Measurements from ENCODE around the gene CBR3. TPM values are rescaled to one million over a fixed set of nuclear protein-coding genes. Genes with fewer than 3 reads are reported as not detected.

The CBR3 gene
- total RNA-seq, 1 donor from 2014 or later: 1.0 TPM

DNA sequence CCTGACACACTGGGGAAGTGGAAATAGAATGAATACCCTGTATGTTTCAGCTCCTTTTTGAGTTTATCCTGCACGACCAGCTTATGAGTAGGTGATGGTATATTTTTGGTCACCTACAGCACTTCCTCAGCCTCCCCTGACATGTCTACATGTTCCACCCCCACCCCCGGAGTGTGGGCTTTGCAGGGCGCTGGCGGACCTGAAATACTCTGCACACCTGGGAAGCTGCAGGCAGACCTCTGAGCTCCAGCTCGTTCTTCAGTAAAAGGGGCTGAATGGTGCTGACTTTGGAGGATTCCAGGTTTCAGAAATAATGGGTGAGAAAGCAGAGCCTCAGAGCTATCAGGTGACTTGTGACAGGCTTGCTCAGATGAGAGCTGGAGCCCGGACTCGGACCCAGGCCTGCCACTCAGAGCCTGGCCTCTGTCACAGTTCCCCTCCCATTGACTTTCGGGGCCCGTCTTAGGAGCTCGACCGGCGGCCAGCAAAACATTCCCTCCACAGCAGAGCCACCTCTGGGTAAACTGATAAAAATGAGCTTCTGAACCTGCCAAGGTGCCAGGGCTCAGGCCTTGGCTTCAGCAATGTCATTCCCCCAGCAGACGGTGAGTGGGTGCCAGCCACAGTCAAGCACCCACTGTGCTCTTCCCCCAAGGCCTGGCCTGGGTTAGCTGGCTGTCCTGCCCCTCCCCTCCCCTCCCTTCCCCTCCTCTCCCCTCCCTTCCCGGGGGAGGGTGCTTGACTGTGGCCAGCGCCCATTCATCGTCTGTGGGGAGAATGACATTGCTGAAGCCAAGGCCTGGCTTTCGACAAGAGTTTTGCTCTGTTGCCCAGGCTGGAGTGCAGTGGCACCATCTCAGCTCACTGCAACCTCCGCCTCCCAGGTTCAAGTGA, 51.9 kb downstream of the CBR3 start:
- Mint-ChIP-seq H3K4me3 (peak overlapping the region; percentile 1), H3K27ac (no peak overlapping the region), H3K36me3 (peaks cover 4% of the 10 kb centered on the region), H3K27me3 (no peaks in the 10 kb centered on the region), H3K9me3 (no peaks in the 10 kb centered on the region), H3K4me1 (ENCODE audit: unreplicated experiment) (peaks cover 22% of the 10 kb centered on the region)
- TF ChIP-seq, protein P1, sequence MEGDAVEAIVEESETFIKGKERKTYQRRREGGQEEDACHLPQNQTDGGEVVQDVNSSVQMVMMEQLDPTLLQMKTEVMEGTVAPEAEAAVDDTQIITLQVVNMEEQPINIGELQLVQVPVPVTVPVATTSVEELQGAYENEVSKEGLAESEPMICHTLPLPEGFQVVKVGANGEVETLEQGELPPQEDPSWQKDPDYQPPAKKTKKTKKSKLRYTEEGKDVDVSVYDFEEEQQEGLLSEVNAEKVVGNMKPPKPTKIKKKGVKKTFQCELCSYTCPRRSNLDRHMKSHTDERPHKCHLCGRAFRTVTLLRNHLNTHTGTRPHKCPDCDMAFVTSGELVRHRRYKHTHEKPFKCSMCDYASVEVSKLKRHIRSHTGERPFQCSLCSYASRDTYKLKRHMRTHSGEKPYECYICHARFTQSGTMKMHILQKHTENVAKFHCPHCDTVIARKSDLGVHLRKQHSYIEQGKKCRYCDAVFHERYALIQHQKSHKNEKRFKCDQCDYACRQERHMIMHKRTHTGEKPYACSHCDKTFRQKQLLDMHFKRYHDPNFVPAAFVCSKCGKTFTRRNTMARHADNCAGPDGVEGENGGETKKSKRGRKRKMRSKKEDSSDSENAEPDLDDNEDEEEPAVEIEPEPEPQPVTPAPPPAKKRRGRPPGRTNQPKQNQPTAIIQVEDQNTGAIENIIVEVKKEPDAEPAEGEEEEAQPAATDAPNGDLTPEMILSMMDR (conservative IDR thresholded peaks at IDR 0.05): no peak
- DNase-seq (ENCODE audit: extremely low spot score, unreplicated experiment): no peak

DNA sequence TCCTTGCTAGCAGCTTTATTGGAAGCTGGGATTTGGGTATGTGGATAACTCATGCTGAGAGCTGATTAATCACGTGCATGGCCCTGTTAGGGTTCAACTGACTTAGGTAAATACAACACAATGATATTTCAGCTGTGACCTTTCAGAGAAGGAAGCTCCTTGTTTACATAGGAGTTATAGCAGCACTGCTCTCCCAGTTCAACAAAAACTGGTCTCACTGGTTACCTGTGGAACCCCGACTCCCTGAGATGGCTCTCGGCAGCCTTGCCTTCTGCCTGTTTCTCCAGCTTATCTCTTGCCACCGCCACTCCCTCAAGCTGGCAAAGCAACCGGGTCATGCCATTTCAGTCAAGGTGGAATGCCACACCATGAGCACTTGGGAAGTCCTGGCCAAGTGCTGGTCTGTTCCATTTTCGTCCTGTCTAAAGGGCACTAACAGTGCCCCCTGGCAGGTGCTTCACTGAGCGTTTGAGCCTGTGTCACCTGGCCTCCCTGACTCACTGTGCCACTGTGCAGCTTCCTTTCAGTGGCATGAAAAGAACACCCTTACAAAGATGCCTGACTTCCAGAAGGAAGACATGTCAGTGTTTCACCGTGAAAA, 53.3 kb downstream of the CBR3 start:
- DNase-seq (ENCODE audit: extremely low spot score, unreplicated experiment): no peak
- Mint-ChIP-seq H3K4me3 (peak overlapping the region; percentile 67), H3K36me3 (peaks cover 4% of the 10 kb centered on the region), H3K9me3 (no peaks in the 10 kb centered on the region), H3K27ac (peak overlapping the region; percentile 66), H3K27me3 (no peaks in the 10 kb centered on the region), H3K4me1 (ENCODE audit: unreplicated experiment) (peaks cover 24% of the 10 kb centered on the region)
- TF ChIP-seq, protein P1 (conservative IDR thresholded peaks at IDR 0.05): no peak

DNA sequence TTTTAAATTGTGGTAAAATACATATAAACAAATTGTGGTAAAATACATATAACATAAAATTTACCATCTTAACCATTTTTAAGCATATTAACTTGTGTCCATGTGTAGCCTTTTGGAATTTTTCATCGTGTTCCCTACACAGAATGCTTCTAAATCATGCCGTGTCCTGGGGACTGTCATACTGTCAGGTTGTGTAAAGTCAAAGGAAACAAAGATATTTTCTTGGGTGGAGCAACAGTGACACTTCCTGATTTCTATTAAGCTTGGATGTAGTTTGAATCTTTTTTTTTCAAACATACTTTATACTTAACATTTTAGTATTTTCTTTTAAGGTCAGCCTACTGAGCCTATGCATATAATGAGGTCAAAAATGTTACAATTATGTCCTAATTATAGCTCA, 54.1 kb downstream of the CBR3 start:
- TF ChIP-seq, protein P1 (conservative IDR thresholded peaks at IDR 0.05): no peak
- Mint-ChIP-seq H3K9me3 (no peaks in the 10 kb centered on the region), H3K27me3 (no peaks in the 10 kb centered on the region), H3K36me3 (peaks cover 4% of the 10 kb centered on the region), H3K4me3 (no peak overlapping the region), H3K4me1 (ENCODE audit: unreplicated experiment) (peaks cover 26% of the 10 kb centered on the region), H3K27ac (peak overlapping the region; percentile 66)
- no peak for DNase-seq (ENCODE audit: extremely low spot score, unreplicated experiment)

DNA sequence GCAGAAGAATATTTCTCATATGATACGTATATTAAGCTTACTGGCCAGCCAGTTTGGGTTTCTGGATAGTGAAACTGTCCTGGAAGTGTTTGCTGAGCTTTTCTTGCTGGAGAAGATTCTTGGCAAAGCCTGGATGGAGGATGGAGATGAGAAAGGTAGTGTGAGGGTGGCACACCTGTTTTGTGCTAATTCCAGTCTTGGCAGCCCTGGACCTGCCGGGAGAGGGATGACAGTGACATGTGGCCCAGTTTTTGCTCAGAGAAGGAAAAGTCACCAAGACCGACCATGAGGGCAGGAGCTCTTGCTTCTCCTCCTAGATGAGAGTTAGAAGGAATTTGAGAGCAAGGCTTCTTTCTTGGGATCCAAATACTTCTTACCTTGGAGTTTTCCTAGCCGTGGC, 55.9 kb downstream of the CBR3 start:
- H3K4me3 Mint-ChIP-seq: no peak overlapping the region
- no peaks in the 10 kb centered on the region for H3K27me3 Mint-ChIP-seq
- H3K4me1 Mint-ChIP-seq (ENCODE audit: unreplicated experiment): peaks cover 26% of the 10 kb centered on the region
- no peaks in the 10 kb centered on the region for H3K9me3 Mint-ChIP-seq
- H3K27ac Mint-ChIP-seq: no peak overlapping the region
- no peak for DNase-seq (ENCODE audit: extremely low spot score, unreplicated experiment)
- TF ChIP-seq, protein P1 (conservative IDR thresholded peaks at IDR 0.05): no peak
- H3K36me3 Mint-ChIP-seq: peaks cover 4% of the 10 kb centered on the region

DNA sequence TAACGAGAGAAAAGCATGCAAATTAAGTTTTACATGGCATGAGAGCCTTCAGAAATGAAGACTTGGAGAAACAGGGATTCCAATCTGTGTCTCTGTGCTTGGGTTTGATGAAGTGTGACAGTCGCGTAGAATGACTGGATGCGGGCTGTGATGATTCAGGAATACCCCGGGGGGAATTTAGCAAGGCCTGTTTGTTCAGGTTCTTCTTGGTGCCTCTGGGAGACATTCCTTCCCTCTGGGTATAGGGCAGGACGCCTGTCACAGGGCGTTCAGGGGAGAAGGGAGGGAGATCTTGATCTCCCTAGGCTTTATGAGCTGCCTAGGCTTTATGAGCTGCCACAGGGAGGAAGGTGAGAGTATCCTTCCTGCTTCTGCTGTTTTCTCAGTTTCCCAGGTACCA, 58.3 kb downstream of the CBR3 start:
- TF ChIP-seq, protein P1 (conservative IDR thresholded peaks at IDR 0.05): no peak
- Mint-ChIP-seq H3K27ac (peak overlapping the region; percentile 83), H3K4me3 (no peak overlapping the region), H3K36me3 (no peaks in the 10 kb centered on the region), H3K4me1 (ENCODE audit: unreplicated experiment) (peaks cover 24% of the 10 kb centered on the region), H3K27me3 (no peaks in the 10 kb centered on the region), H3K9me3 (no peaks in the 10 kb centered on the region)
- DNase-seq (ENCODE audit: extremely low spot score, unreplicated experiment): no peak

Data from type B pancreatic cell (in vitro differentiated cells).